ENCODE data around the gene TMEM54.

DNA sequence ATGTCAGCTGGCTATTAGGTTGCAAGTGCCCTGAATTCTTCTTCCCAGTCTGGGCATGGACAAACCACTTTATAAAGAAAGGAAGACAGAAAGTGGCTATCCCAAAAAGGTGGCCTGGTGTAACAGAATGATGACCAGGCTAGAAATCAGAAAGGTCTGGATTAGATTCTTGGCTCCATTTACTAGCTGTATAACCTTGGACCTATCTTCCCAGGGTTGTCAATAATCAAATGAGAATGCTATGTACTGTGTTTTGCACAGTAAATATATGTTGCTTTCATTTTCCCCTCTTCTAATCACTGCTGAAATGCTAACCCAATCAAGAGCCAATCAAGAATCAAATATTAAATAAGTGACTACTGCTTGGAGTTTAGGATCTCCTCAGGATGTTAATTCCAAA is 43.0 kb upstream of the TMEM54 start:
- no peak for TF ChIP-seq CTCF (IDR thresholded peaks at IDR 0.05)
- TF ChIP-seq POLR2A (IDR thresholded peaks at IDR 0.05): no peak

Data from lower leg skin (tissue), 3 donors.